Psoas muscle (tissue), 8 donors: ENCODE data around the gene P2RX4. TPM values are rescaled to one million over a fixed set of nuclear protein-coding genes. Genes with fewer than 3 reads are reported as not detected.

Experiments used
- ATAC-seq, 4 donors: fragments of 200-7000 bp; cut with Tn5 transposase; one replicate each; pipeline ENCODE4 v1.9.1; 2020; ENCODE audit warnings: moderate library complexity in 3 of 4, mild to moderate bottlenecking in 2 of 4
- DNase-seq, 2 donors: peaks; one replicate each; pipeline ENCODE4 v3.0.0-alpha.2; 2020
- H3K27ac ChIP-seq: fragments of 200-600 bp; one replicate; pipeline ENCODE4 v1.8.0; 2022
- H3K27me3 ChIP-seq, 3 donors: fragments of 200-600 bp in 1 of 3; one replicate each; pipeline versions ENCODE4 v1.6.1 to v1.8.0; 2013 to 2022; ENCODE audit warnings: low read length in 2 of 3, mild to moderate bottlenecking in 2 of 3, moderate library complexity in 1 of 3; ENCODE audit not compliant: insufficient read depth in 3 of 3
- H3K36me3 ChIP-seq, 2 donors: fragments of 200-600 bp in 1 of 2; one replicate each; pipeline versions ENCODE4 v1.6.1 to v1.8.0; 2013 to 2022; ENCODE audit warnings: low read depth in 1 of 2, mild to moderate bottlenecking in 1 of 2, moderate library complexity in 1 of 2; ENCODE audit not compliant: insufficient read depth in 1 of 2
- H3K4me1 ChIP-seq: fragments of 200-600 bp; one replicate; pipeline ENCODE4 v1.8.0; 2022
- H3K4me3 ChIP-seq: fragments of 200-600 bp; one replicate; pipeline ENCODE4 v1.8.0; 2022; ENCODE audit warnings: mild to moderate bottlenecking
- H3K9me3 ChIP-seq: fragments of 200-600 bp; one replicate; pipeline ENCODE4 v1.8.0; 2022
- WGBS, 3 donors: extraction: QIAGEN DNeasy Blood & Tissue Kit; methylation state at CpG; one replicate each; pipeline versions ENCODE4 v1.1.6 to v1.1.7; 2013; 5-methylcytosine and 5-hydroxymethylcytosine counted together
- intact Hi-C, 2 donors: fragments of 100-400 bp; cut with DNase I; formaldehyde crosslinking; loops; one replicate each; pipeline versions ENCODE4 v1.11.0 to v1.14.2; 2022
- polyA plus RNA-seq, 3 donors: library from polyadenylated mRNA; stranded (reverse); fragments of 200-250 nt; gene quantifications; one replicate each; pipeline ENCODE4 v1.2.3, GENCODE V29; 2013
- total RNA-seq, 4 donors: library from RNA; stranded (reverse); fragmentation: NEBNext Ultra II Directional in 2 of 4; extraction: Animal tissue kit (Norgen Biotek cat#: 25700) in 2 of 4; gene quantifications; one replicate each; pipeline versions ENCODE4 v1.2.1 to v1.2.4, GENCODE V29; 2021 to 2023
- TF ChIP-seq, protein P1 (sequence below): fragments of 200-600 bp; IDR thresholded peaks from one replicate; pipeline ENCODE4 v1.8.0; 2022; ENCODE audit warnings: antibody characterized with exemption
- donor health status: healthy with polysubstance abuse.
- donor health status: DM: no; HTN: no; CAD: no; lungs with moderate emphysema.
- donor health status: Bipolar disorder and iron deficiency.
- donor health status: healthy.
- donor health status: DM: yes; HTN: yes; CAD: no.
- donor health status: DM: no; HTN: no; CAD: no.
- donor health status: DM: no; HTN: no; CAD: no.
- donor health status: DM: yes; HTN: yes; CAD: no.

Gene P2RX4
- total and polyA plus RNA-seq, 7 donors = 1.1 to 3.4 (median 1.7) TPM

DNA sequence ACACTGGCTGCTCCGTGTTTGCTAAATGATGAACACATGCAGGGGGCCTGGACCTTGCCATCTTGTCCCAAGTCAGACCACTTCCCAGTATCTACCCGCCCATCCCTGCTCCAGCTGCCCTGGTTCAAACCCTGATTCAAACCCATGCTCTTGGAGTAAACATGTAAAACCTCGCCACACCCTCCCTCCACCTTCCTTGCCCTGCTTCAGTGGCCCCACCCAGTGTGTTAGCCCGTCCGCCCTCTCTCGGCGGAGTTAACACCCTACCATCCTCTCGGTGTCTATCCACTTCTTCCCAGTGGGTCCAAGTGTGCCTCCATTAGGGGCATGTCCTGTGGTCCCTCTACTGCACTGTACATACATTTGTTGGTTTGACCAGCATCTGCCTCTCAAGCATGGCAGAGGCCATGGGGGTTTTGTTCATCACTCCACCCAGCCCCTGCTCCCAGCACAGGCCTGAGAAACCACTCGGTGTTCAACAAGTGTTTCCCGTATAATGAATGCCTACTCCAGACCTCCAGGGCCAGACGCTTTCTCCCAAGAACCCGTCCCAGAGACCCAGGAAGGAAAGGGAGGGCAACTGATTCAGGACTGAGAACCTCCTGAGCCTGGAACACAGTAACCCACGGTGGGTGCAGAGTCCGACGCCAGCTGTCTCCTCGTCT lies 37.1 kb downstream of the P2RX4 start:
- Histone ChIP-seq H3K27me3 (no peaks in the 10 kb centered on the region), H3K9me3 (no peaks in the 10 kb centered on the region), H3K27ac (no peak overlapping the region), H3K36me3 (peaks cover 0 to 80% of the 10 kb centered on the region in 2 donors), H3K4me3 (no peak overlapping the region), H3K4me1 (no peaks in the 10 kb centered on the region)
- TF ChIP-seq, protein P1, sequence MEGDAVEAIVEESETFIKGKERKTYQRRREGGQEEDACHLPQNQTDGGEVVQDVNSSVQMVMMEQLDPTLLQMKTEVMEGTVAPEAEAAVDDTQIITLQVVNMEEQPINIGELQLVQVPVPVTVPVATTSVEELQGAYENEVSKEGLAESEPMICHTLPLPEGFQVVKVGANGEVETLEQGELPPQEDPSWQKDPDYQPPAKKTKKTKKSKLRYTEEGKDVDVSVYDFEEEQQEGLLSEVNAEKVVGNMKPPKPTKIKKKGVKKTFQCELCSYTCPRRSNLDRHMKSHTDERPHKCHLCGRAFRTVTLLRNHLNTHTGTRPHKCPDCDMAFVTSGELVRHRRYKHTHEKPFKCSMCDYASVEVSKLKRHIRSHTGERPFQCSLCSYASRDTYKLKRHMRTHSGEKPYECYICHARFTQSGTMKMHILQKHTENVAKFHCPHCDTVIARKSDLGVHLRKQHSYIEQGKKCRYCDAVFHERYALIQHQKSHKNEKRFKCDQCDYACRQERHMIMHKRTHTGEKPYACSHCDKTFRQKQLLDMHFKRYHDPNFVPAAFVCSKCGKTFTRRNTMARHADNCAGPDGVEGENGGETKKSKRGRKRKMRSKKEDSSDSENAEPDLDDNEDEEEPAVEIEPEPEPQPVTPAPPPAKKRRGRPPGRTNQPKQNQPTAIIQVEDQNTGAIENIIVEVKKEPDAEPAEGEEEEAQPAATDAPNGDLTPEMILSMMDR = no peak
- WGBS, 3 donors = 94 to 95% (median 95%) methylated on average over 16 of the region's 16 CpGs
- ATAC-seq (no peak), DNase-seq (no peak)
- intact Hi-C loops = no loop called here

DNA sequence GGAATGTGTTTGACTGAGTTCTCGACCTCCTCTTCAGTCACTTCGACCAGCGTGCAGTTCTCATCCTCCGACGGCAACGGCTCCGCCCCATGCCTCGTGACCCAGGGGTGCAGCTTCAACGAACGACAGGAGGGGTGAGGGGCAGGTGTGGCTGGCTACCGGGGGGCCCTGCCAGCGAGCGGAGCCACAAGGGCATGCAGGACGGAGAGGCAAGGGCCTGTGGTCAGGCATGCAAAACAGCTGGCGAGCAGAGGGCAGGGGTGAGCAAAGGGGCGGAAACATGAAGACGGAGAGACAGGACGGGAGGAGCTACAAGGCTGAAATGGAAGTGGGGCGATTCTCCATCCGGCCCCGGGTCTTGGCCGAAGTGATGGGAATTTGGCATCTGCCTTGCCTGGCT lies 38.7 kb downstream of the P2RX4 start:
- ATAC-seq (no peak), DNase-seq (no peak)
- H3K4me3 ChIP-seq = no peak overlapping the region
- H3K36me3 ChIP-seq = peaks cover 0 to 87% of the 10 kb centered on the region in 2 donors
- intact Hi-C loops = no loop called here
- TF ChIP-seq, protein P1 = no peak
- no peaks in the 10 kb centered on the region for H3K4me1 ChIP-seq
- no peaks in the 10 kb centered on the region for H3K27me3 ChIP-seq
- no peak overlapping the region for H3K27ac ChIP-seq
- WGBS, 3 donors = 89 to 91% (median 91%) methylated on average over 22 of the region's 22 CpGs
- H3K9me3 ChIP-seq = no peaks in the 10 kb centered on the region

DNA sequence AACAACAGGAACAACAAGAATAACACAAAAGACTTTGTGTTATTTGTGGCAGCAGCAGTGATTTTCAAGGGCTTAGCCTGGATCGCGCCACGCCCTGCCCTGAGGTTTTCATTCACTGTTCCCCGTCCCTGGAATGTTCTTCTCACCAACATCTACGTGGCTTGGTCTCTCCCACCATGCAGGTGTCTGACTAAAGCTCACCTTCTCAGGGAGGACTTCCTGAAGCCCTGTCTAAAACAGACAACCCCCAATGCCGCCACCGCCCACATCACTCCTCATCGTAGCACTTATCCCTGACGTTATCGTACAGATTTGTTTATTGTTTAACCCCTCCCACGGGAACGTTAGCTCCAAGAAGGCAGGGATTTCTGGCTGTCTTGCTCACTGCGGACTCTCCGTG lies 40.4 kb downstream of the P2RX4 start:
- Histone ChIP-seq H3K4me3 (no peak overlapping the region), H3K4me1 (no peaks in the 10 kb centered on the region), H3K9me3 (no peaks in the 10 kb centered on the region), H3K27ac (no peak overlapping the region), H3K27me3 (no peaks in the 10 kb centered on the region), H3K36me3 (peaks cover 0 to 84% of the 10 kb centered on the region in 2 donors)
- DNase-seq (no peak), ATAC-seq (no peak)
- TF ChIP-seq, protein P1 = no peak
- intact Hi-C loops = no loop called here
- 87 to 90% (median 90%) methylated on average over 14 of the region's 14 CpGs for WGBS, 3 donors

DNA sequence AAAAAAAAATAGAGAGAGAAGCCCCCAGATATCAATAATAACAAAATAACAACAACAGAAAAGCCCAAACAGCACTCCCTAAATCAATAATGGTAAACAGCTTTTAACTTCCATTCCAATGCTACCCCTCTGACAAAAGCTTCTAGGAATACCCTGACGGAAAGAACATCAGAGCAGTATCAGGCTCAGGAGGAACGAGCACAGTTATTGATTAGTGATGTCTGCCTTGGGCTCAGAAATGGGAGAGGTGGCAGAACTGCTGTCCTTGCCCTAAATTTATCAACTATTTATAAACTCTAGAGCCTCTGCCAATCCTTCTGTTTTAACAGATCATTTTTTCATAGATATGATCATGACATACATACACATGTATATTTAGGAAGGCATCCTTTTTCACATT lies 41.9 kb downstream of the P2RX4 start:
- no peaks in the 10 kb centered on the region for H3K4me1 ChIP-seq
- H3K9me3 ChIP-seq = no peaks in the 10 kb centered on the region
- H3K27me3 ChIP-seq = no peaks in the 10 kb centered on the region
- H3K36me3 ChIP-seq = peaks cover 0 to 91% of the 10 kb centered on the region in 2 donors
- intact Hi-C loops = no loop called here
- ATAC-seq (no peak), DNase-seq (no peak)
- TF ChIP-seq, protein P1 = no peak
- WGBS, 3 donors = 70 to 100% (median 98%) methylated on average over 2 of the region's 2 CpGs
- H3K4me3 ChIP-seq = no peak overlapping the region
- H3K27ac ChIP-seq = no peak overlapping the region
